ENCODE data around the gene SFXN4. TPM values are rescaled to one million over a fixed set of nuclear protein-coding genes. Genes with fewer than 3 reads are reported as not detected.
"Not testable (repeated sequence)": the region's sequence is repeated elsewhere in the genome, so short reads cannot be mapped to it uniquely, and the experiment has no call there.

Gene SFXN4
- total RNA-seq, 1 experiment from 2014 or later, result 26.6 TPM

DNA sequence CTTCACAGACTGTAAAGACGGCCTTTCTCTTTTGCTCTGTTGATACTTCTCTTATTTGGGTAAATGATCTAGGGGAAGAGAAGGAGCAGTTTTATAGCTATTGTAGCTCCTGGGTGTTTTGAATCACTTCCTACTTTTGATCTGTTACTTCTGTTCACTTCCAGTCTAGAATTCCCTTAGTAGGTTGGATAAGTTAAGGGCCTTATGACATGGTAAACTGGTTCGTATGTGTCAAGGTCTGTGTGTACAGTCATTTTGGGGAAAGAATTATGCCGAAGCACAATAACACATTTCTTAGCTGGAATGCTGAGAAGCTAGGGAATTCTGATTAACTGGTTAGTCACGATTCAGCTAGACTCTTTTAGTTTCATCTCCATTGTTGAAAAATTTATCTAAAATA is 53.5 kb downstream of the SFXN4 start:
- DNase-seq (ENCODE audit: low read depth), result no peak

DNA sequence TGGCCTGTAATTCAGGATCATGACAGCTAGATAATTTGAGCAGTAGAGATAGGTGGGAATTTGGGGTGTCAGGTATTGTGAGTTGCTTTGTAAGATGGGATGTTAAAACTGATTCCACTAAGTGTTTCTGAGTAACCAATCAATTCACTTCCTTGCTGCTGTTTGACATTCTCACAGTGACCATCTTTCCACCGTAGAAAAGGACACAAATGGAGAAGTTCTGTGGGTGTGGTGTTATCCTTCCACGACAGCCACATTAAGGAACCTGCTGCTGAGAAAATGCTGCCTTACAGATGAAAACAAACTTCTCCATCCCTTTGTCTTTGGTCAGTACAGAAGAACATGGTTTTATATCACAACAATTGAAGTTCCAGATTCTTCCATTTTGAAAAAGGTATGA is 57.7 kb downstream of the SFXN4 start:
- DNase-seq (ENCODE audit: low read depth), result not testable (repeated sequence)

DNA sequence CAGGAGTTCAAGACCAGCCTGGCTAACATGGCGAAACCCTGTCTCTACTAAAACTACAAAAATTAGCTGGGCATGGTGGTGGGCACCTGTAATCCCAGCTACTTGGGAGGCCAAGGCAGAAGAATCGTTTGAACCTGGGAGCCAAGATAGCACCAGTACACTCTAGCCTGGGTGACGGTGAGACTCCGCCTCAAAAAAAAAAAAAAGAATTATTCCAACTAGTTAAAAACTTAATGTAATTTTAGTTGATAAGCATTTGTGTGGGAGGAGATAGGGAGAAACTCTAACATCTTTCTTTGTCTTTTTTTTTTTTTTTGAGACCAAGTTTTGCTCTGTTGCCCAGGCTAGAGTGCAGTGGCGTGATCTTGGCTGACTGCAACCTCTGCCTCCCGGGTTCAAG is 58.4 kb downstream of the SFXN4 start:
- not testable (repeated sequence) for DNase-seq (ENCODE audit: low read depth)

DNA sequence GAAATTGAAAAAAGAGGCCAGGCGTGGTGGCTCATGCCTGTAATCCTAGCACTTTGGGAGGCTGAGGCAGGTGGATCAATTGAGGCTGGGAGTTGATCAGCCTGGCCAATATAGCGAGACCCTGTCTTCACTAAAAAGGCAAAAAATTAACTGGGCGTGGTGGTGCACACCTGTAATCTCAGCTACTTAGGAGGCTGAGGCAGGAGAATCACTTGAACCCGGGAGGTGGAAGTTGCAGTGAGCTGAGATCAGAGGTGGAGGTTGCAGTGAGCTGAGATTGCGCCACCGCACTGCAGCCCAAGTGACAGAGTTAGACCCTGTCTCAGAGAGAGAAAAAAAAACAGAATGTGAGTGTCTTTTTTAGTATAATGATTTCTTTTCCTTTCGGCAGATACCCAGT is 59.6 kb downstream of the SFXN4 start:
- DNase-seq (ENCODE audit: low read depth), result not testable (repeated sequence)

DNA sequence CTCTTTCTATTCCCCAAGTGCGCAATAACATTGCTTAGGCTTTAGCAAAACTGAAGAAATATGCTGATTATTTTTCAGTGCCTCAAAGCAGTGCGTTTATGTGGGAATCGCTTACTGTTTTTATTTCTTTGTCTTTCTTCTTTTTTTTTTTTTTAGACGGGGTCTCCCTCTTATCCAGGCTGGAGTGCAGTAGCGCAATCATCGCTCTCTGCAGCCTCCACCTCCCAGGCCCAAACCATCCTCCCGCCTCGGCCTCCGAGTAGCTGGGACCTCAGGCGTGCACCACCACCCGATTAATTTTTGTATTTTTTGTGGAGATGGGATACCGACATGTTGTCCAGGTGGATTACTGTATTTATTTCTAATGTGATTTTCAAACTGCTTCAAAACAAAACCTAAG is 60.4 kb downstream of the SFXN4 start:
- no peak for DNase-seq (ENCODE audit: low read depth)

DNA sequence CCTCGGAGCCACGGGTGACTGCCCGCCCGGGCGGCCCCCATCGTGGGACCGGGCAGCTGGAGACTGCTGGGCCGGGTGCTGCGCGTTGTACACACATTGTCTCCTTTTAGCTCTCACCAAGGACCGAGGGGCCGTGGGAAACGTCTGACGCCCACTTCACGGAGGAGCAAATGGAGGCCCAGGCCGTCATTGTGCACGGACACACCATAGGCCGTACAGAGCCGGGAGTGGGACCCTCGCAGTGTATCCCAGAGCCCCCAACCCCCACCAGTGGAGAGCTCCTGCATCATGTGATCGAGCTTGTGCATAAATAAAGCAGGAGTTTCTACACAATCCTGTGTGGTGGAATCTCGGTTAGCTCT is 60.9 kb downstream of the SFXN4 start:
- no peak for DNase-seq (ENCODE audit: low read depth)

DNA sequence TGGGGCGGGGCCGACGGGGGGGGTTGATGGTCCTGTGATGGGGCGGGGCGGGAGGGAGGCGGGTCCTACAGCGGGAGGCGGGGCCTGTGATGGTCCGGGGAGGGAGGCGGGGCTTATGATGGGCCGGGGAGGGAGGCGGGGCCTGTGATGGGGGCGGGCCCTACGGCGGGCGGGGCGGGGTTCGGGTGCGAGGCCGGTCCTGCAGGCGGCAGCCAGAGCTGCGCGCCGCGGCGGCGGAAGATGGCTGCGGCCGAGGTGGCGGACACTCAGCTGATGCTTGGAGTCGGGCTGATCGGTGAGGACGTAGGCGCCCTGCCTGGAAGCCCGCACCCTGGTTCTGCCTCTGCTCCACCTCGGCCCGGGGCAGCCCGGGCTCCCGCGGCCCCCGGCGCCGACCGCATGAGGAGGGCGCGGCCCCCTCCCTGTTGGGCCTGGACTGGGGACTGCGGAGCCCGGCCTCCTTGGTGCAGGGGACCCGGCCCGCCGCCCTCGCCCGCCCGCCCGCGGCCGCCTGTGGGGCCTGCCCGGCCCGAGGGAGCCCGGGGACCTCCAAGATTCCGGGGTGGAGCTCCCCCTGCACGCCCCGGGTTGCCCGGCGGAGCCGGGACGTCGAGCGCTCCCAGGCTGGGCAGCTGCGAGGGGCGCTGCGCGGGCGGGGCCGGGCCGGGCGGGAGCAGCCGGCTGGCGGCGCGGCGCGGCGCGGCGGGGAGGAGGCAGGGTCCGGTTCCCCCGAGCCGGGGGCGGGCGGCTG is 61.4 kb downstream of the SFXN4 start, which contains the start of gene DENND10:
Gene DENND10 (plus strand): TSS at position 211 of the 751 bp plus-strand sequence. CDS start 30 bp downstream, at position 241.
- peak; percentile 63 for DNase-seq (ENCODE audit: low read depth)

DNA sequence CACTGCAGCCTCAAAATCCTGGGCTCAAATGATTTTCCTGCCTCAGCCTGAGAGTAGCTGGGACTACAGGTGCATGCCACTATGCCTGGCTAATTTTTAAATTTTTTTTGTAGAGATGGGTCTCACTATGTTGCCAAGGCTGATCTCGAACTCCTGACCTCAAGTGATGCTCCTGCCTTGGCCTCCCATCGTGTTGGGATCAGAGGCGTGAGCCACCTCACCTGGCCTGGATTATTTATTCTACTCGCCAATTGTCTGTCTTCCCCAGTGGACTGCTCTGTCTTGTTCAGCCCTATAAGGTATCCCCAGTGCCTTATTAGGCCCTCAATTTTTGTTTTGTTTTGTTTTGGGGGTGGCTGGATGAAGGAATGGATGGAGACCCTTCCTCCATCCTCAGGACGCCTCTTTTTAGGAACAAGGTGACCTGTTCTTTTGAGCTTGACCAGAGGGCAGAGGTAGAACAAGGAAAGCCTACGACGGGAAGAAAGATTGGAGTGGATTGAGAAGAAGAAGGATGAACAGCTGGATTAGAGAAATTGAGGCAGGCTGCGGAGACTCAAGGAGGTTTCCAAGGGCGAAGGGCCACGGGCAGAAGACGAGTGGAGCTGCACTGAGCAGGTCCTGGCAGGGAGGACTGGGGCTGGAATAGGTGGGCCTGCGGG is 62.1 kb downstream of the SFXN4 start:
- DNase-seq (ENCODE audit: low read depth), result no peak

DNA sequence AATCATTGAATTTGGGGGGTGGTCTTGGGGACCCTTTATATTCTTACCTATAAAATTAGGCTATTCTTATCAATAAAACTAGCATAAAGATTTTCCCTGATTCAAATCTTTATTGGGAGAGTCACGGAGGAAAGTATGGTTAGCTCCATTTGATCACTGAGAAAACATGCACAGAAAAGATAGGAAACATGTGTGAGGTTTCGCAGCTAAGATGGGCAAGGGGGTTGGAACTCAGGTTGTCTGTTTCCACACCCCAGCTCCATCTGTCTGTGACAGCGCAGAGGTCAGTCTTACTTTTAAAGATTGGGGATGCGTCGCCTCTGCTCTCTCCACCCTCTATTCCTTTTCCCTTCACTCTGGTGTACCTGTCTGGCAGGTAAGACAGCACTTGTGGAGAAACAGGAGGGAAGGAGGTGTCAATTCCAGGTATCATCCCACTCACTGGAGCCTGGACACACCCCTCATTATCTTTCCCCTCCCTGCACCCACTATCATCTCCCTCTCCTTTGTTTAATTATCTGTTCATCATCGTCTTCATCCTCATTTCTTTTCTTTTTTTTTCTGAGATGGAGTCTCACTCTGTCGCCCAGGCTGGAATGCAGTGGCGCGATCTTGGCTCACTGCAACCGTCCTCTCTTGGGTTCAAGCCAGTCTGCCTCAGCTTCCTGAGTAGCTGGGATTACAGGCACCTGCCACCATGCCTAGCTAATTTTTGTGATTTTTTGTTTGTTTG is 64.0 kb downstream of the SFXN4 start:
- no peak for DNase-seq (ENCODE audit: low read depth)

DNA sequence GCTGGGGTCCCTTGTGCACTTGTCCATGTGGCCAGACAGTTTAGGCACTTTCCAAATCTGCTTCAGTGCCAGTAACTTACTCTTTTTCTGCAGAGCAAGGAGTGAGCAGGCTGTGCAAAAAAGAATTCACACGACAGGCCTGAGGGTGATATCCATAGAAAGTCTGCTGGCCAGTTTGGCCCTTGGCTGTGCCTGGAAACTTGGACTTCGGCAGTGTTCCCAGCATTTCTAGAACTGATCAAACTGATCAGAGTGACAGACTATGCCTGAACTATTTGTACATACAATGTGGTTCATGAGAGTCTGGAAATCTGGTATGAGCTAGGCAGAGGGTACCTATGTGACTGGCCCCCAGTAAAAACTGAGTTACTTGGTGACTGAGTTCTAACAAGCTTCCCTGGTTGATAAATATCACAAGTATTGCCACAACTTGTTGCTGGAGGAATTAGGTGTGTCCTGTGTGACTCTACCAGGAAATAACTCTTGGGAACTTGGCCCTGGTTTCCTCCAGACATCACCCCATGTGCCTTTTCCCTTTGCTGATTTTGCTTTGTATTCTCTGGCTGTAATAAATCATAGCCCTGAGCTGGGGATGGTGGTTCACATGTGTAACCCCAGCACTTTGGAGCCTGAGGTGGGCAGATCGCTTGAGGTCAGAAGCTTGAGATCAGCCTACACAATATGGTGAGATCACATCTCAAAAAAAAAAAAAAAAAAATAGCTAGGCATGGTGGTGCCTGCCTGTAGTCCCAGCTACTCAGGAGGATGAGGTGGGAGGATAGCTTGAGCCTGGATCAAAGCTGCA is 64.9 kb downstream of the SFXN4 start:
- no peak for DNase-seq (ENCODE audit: low read depth)

DNA sequence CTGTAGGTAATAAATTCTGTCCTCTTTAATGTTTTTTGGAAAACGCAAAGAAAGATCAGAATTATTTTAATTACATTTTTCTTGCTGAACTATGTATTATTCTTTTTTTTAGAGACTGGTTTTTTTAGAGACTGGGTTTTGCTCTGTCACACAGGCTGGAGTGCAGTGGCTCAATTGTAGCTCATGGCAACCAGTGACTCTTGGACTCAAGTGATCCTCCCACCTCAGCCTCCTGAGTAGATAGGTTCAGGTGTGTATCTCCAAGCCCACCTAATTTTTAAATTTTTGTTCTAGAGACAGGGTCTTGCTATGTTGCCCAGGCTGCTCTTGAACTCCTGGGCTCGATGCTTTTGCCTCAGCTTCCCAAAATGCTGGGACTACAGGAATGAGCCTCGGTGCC is 66.9 kb downstream of the SFXN4 start:
- DNase-seq (ENCODE audit: low read depth), result no peak

DNA sequence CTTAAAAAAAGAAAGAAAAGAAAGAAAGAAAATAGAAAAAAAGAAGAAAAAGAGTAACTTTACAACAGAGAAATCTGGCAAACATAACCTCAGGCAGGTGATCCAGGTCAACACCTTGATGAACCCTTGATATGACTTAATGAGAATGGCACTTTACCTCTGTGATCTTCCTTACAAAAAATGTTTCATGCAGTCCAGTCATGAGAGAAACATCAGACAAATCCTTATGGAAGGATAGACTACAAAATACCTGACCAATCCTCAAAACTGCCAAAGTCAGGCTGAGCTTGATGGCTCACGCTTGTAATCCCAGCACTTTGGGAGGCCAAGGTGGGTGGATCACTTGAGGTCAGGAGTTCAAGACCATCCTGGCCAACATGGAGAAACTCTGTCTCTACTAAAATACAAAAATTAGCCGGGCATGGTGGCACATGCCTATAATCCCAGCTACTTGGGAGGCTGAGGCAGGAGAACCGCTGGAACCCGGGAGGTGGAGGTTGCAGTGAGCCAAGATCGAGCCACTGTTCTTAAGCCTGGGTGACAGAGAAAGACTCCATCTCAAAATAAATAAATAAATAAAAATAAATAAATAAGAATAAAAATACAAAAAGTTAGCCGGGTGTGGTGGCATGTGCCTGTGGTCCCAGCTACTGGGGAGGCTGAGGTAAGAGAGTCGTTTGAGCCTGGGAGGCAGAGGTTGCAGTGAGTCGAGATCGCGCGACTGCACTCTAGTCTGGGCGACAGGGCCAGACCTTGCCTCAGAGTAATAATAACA is 68.7 kb downstream of the SFXN4 start:
- not testable (repeated sequence) for DNase-seq (ENCODE audit: low read depth)

DNA sequence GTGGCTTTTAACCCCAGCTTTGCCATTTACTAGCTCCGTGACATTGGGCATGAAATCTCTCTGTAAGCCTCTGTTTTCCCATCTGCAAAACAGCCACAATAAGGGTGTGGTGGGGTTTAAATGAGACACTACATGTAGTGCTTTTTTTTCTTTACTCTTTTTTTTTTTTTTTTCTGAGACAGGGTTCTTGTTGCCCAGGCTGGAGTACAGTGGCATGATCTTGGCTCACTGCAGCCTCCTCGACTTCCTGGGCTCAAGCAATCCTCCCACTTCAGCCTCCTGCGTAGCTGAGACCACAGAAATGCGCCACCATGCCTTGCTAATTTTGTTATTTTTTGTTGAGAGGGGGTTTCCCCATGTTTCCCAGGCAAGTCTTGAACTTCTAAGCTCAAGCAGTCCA is 69.9 kb downstream of the SFXN4 start:
- DNase-seq (ENCODE audit: low read depth), result no peak

DNA sequence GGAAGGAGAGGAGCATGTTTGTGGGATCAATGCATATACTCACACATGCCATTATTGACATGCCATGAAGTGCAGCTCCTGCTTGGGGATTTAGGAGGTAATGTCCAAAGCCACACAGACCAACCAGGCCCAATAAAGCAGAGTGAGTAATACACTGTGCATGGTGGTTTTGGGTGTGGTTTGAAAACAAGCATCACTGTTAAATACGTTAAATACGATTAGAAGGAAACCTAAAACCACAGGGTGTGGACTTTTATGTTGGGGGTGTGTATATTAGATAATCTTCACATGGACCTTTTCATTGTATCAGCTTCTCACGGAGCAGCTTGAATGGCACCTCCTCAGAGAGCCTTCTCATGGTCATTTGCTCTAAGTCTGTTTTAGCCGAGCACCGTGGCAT is 74.5 kb downstream of the SFXN4 start:
- peak; percentile 79 for DNase-seq (ENCODE audit: low read depth)

Other genes starting within 250 kb of the SFXN4 start
- gene NANOS1, start 136.0 kb downstream of the SFXN4 start, total RNA-seq (2014; rRNA removed; shearing (Covaris generic)), result 1.1 and 1.6 TPM in 2 replicates
- 46.7 and 50.8 TPM in 2 replicates for gene EIF3A, start 84.9 kb downstream of the SFXN4 start, total RNA-seq (2014; rRNA removed; shearing (Covaris generic))
- gene DENND10, start 61.6 kb downstream of the SFXN4 start, total RNA-seq (2014; rRNA removed; shearing (Covaris generic)), result 36.3 and 37.9 TPM in 2 replicates
- gene PRDX3, start 13.1 kb upstream of the SFXN4 start, total RNA-seq (2014; rRNA removed; shearing (Covaris generic)), result 269 and 294 TPM in 2 replicates
- gene GRK5, start 41.9 kb upstream of the SFXN4 start, total RNA-seq (2014; rRNA removed; shearing (Covaris generic)), result 2.7 and 2.9 TPM in 2 replicates

Measured in RPMI7951 (cell line).